GM18526 (cell line): Measurements from ENCODE around the gene TMED10.

Experiments used
- POLR2A ChIP-seq: IDR thresholded peaks from 3 replicates; pipeline ENCODE4 v1.6.1; 2011; ENCODE audit not compliant: insufficient read length; ENCODE audit errors: extremely low read depth

TMED10 gene

DNA sequence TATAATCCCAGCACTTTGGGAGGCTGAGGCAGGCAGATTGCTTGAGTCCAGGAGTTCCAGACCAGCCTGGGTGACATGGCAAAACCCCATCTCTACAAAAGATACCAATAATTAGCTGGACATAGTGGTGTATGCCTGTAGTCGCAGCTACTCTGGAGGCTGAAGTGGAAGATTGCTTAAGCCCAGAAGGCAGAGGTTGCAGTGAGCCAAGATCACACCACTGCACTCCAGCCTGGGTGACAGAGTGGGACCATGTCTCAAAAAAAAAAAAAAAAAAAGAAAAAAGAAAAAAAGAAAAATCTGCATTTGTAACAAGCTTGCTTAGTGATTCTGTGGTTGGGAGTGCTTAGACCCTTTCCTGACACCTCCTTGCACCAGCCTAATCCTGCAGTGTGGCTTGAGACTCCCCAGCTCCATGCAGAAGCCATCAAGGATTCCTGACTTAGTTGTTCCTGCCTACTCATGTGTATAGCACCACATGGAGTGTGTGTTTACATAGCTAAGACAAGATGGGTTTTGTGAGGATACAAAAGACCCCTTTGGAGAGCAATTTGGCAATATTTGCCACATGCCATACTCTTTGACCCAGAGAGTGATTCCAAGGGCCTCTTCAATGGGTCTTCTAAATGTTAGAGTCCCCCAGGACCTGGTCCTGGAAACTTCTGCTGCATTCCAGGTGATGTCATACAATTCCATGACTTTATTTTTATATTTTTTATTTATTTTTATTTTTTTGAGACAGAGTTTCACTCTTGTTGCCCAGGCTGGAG, 5.1 kb upstream of the TMED10 start:
- TF ChIP-seq POLR2A: no peak

DNA sequence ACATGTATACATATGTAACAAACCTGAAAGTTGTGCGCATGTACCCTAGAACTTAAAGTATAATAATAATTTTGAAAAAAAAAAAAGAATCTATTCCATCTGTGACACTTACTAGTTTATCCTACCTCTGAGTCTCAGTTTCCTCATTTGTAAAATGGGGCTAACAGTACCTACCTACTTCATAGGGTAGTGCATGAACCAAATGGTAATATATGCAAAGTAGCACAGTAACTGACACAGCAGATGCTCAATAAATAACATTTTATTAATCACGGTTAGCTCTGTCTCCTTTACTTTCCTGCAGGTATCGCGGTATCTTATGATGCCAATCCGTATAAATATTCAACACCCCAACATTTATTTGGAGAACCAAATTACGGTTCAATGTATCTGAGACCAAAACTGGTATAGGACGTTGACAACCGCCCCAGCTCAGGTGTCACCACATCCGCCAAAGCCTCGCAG, 703 bp downstream of the TMED10 start:
- no peak for TF ChIP-seq POLR2A

DNA sequence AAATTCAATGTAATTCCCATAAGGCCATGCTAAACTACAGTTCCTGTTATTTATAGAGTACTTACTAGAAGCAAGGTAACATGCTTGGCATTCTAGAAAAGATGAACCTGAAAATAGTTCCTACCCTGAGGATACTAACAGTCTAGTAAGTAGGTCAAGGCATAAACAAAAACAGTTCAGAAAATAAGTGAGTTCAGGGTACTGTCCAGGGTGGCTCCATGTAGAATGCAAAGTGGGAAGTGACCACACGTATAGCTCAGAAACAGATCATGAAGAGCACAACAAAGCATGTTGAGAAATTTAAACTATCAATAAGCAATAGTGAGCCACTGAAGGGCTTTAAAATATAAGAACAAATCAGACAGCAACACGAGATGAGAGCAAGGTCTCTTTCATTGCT, 2.3 kb downstream of the TMED10 start:
- TF ChIP-seq POLR2A: no peak

DNA sequence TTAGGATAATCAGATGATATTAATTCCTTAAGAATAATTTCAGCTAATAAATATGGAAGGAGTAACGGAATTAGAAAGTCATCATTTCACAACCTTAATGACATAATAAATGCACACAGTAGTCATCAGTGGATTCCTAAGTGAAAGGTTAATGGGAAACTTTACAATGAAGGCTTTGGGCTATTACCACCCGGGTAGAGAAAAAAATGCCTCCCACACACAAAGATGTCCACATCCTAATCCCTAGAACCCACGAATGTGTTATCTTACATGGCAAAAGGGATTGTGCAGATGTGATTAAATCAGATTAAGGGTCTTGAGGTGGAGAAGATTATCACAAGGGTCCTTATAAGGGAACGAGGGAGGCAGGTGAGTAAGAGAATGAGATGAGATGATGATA, 5.6 kb downstream of the TMED10 start:
- TF ChIP-seq POLR2A: no peak

DNA sequence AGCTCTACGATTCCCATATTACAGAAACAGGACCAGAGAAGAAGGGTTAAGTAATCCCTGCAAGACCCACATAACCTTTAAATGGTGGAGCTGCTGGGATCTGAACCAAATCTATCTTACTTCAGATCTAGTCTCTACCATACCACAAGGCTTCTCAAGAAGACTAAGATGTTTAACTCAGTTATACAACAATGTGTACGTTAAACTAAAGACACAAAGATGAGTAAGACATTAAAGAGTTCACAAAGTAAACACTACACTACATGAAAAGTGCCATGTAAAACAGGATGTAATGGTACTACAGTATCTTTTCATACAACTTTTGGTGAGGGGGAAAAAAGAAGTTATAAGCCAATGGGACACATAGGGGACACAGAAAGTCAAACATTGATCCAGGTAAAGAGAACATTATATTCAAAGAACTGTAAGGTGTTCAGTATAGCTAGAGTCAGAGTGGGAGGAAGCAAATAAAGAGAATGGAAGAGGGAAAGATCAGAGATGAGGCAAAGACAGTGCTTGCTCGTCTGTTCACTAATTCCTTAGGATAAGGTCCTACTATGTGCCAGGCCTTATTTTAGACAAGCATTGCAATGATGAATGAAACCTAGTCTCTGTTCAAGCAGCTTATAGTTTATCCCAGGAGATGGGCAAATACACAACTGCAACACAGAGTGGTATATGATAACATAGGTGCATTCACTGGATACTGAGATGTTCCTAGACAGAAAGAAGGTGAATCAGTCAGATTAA, 7.7 kb downstream of the TMED10 start:
- TF ChIP-seq POLR2A: no peak

DNA sequence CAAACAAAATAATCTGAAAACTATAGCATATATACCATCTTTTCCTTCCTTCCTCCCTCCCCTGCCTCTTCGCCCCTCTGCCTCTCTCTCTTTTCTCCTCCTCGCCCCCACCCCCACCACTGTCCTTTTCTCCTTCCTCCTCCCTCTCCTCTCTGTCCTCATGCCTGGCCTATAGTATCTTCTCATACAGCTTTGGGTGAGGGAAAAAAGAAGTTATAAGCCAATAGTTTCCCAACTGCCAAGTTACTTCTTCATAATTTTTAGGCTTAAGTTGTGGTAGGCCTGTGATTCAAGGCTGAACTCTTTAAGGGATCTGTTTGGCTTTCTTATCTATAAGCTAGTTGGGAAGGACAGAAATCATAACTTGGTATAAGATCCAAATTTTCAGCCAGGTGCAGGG, 9.1 kb downstream of the TMED10 start:
- TF ChIP-seq POLR2A: no peak

DNA sequence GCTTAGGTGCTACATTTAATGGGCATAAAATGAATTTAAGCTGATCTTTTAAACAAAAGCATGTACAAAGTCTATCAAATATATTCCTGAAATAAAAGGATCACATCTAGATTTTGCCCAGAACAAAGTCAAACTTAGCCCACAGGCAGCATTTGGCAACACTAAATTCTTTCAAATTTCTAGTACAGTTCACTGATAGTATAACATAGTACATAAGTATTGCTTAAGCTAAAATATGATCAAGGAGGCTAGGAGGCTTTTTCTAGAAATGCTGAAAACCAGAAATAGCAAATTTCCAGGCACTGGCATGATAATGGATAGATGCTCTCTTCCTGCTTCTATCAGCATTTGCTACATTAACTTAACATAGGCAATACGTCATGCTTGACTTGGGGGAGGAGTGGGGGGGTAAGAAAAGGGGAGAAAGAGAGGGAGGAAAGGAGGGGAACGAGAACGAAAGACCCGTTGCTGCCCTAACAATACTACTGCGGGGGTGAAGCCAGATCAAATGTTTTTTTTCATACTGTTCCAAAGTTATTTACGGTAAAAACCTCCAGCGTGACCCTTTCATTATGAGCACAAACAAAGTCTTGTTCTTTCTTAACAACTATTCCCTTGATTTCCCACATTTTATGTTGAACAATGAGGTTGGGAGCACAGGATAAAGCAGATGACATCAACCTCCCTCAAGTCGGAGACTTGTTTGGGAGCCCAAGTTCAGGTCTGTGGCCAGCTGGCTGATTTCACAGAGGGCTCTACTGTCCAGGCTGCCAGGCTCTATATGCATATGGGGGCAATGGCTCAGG, 10.6 kb downstream of the TMED10 start:
- no peak for TF ChIP-seq POLR2A

DNA sequence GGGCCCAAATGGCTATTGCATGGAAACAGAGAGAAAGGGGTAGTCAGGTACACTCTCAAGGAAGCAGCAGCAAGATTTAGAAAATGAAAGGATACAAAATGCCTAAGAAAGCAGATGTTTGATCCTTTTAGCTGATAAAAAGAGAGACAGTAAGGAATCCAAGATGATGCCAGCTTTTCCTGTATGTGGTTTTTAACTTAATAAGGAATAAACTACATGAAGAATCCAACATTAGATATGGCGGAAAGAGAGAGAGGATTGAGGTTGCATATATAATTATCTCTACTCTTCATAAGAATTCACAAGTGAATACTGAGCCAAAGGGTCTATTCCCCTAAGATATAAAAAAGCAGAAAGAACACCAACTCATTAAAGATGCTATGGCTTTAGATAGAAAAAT, 11.6 kb downstream of the TMED10 start:
- no peak for TF ChIP-seq POLR2A

DNA sequence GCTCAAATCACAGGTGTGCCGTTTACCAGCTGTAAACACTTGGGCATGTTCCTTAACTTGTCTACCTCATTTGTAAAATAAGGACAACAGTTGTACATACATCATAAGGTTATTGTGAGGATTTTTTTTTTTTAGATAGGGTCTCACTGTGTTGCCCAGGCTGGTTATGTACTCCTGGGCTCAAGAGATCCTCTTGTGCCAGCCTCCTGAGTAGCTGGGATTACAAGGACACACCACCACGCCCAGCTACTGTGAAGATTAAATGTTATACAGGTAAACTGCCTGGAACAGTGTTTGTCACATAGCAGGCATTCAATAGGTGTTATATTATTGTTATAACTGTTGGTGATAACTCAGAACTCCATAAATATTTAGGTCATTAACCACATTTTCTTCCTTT, 12.7 kb downstream of the TMED10 start:
- no peak for TF ChIP-seq POLR2A

DNA sequence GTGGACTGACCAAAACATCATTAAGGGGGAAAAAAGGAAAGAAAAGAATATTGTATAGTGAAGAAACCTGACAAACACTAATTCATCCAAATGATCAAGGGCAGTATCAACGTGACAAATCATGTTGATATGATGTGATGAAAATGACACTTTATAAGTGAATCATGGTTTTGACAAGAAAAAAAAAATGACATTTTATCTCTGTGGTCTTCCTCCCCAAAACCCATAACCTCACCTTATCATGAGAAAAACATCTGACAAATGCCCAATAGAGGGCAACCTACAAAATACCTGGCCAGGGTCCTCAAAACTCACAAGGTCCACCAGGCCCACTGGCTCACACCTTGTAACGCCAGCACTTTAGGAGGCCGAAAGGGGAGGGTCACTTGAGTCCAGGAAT, 13.8 kb downstream of the TMED10 start:
- TF ChIP-seq POLR2A: no peak

DNA sequence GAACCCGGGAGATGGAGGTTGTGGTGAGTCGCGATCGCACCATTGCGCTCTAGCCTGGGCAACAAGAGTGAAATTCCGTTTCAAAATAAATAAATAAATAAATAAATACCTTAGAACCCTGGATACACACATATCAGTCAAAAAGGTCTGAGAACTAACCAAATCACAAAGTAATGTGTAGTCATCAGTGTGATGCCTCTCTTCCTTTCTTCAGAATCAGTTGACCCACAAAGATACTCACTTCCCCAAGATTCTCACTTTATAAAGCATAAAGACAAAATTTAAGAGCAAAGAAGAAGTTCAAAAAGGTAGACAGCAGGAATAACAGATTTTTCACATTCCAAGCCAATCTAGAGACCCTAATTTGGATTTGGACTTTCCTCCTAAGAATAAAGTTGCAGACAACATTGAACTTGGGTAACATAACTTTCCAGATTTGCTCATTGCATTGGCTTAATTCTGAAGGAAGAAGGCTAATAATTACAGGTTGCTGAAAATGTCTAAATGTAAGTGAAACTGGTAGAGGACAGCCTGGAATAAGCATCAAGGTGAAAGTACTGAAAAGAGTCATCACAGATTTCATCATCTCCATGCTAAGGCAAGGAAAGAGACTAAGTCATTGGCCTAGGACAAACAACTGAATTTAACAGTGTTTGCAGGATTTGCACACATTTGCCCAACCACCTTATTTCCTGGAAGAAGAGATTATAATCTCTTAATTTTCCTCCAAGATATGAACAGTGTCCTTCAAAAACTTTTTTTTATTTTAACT, 17.4 kb downstream of the TMED10 start:
- no peak for TF ChIP-seq POLR2A

DNA sequence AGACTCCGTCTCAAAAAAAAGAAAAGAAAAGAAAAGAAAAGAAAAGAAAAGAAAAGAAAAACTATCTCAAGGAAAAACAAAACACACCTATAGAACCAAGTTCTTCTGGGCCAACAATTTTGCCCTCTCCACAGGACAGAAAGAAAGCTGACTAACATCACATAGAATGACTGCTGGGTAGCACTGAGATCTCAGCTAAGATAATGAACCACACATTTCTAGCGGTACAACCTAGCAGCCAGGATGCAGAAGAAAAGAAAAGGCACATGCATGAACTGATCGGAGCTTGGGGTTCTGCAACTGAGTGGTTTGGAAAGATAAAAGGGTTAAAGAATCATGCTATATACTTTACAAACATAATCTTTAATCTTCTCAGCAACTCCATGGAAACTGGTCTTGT, 19.5 kb downstream of the TMED10 start:
- no peak for TF ChIP-seq POLR2A

DNA sequence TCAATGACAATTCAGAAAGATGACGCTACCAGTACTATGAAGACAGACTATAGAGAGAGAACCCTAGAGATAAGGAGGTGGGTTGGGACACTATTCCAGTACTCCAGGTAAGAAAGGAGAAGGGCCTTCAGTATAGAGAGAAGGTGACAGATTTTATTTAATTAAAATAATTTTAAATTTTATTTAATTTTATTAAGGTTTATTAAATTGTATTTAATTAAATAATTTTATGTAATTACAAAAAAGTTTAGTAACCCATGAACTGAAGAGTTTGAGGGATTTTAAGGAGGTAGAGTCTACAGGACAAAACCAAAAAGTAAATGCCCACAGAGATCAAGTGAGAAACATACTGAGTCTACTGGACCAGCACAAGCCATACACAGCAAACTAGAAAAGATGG, 20.3 kb downstream of the TMED10 start:
- TF ChIP-seq POLR2A: no peak

DNA sequence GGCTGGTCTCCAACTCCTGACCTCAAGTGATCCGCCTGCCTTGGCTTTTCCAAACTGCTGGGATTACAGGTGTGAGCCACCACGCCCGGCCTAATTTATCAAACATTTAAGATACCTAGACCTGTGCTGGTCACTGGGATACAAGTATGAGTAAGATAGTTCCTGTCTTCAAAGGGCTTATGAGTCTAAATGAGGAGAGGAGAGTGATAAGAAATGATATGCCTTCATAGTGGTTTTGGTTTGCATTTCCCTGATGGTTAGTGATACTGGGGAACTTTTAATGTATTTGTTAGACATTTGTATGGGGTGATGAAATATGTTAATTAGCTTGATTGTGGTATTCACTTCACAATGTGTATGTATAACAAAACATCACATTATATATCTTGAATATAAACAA, 21.2 kb downstream of the TMED10 start:
- no peak for TF ChIP-seq POLR2A

DNA sequence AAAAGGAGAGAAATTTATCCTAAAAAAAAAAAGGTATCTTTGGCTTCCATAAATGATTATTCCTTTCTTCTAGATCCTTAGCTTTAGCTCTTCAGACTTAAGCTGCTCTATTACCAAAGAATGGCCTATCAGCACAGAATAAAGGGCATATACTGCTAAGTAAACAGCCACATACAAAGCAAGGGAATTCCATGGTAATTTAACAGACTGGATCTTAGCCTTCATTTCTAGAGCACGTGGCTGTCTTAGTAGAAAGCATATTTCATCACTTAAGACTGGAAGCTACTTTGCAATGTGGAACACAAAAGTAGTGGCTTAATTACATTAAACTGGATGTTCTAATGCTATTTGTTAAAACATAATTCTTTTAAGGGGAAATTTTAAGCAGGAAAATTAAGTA, 23.1 kb downstream of the TMED10 start:
- no peak for TF ChIP-seq POLR2A
